Measurements from ENCODE around the gene ARHGAP29. TPM values are rescaled to one million over a fixed set of nuclear protein-coding genes. Genes with fewer than 3 reads are reported as not detected.

ARHGAP29 gene
- polyA plus RNA-seq, 3 donors, result 0.69 to 0.98 (median 0.81) TPM

DNA sequence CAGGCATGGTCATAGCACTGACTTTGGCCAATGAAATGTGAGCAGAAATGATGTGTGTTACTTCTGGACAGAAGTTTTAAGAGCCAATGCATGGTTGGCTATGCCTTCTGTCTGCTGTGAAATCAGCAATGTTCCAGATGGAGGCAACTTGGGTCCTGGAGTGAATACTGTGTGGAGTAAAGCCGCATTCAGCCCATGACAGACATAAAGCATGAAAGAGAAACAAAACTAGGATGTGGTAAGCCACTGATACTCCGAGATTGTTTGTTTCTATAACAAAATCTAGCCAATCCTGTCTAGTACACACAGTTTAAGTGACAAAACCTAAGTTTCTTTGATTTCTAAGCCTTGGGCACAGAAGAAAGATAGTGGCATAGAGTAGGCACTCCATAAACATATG is 47.1 kb upstream of the ARHGAP29 start:
- H3K4me2 ChIP-seq (replicated peaks; ENCODE audit: extremely low read depth, low read length, poor library complexity, severe bottlenecking), result no peak overlapping the region
- no peak for DNase-seq
- H3K9me3 ChIP-seq (replicated peaks in 1 of 2; ENCODE audit: control insufficient read depth in 1 of 2, insufficient read depth in 1 of 2, low read length in 2 of 2), result no peaks in the 10 kb centered on the region
- no peaks in the 10 kb centered on the region for H3K79me2 ChIP-seq (ENCODE audit: insufficient read depth, low read length)
- Mint-ChIP-seq H3K36me3 (peaks cover 0 to 3% of the 10 kb centered on the region in 2 donors), H3K9me3 (peaks cover 0 to 7% (median 0%) of the 10 kb centered on the region in 7 donors), H3K27ac (no peak overlapping the region), H3K4me3 (no peak overlapping the region), H3K4me1 (peaks cover 32% of the 10 kb centered on the region), H3K27me3 (ENCODE audit: low read depth in 3 of 3) (peaks cover 5 to 29% (median 7%) of the 10 kb centered on the region in 3 donors)
- WGBS (ENCODE audit: insufficient coverage), result no CpG with 5 or more reads among the region's 2 CpGs
- H3K27ac ChIP-seq (ENCODE audit: low read depth in 1 of 2, low read length in 2 of 2), result no peak overlapping the region
- no peaks in the 10 kb centered on the region for H4K20me1 ChIP-seq (ENCODE audit: insufficient read depth, low read length)
- H3K4me3 ChIP-seq (replicated peaks in 1 of 3; ENCODE audit: low read depth in 2 of 3, low read length in 3 of 3), result no peak overlapping the region
- H2AFZ ChIP-seq (ENCODE audit: insufficient read depth, low read depth, low read length, poor library complexity, severe bottlenecking), result peak overlapping the region; percentile 36
- intact Hi-C loops (cut with micrococcal nuclease), result no loop called here
- TF ChIP-seq, protein P1, sequence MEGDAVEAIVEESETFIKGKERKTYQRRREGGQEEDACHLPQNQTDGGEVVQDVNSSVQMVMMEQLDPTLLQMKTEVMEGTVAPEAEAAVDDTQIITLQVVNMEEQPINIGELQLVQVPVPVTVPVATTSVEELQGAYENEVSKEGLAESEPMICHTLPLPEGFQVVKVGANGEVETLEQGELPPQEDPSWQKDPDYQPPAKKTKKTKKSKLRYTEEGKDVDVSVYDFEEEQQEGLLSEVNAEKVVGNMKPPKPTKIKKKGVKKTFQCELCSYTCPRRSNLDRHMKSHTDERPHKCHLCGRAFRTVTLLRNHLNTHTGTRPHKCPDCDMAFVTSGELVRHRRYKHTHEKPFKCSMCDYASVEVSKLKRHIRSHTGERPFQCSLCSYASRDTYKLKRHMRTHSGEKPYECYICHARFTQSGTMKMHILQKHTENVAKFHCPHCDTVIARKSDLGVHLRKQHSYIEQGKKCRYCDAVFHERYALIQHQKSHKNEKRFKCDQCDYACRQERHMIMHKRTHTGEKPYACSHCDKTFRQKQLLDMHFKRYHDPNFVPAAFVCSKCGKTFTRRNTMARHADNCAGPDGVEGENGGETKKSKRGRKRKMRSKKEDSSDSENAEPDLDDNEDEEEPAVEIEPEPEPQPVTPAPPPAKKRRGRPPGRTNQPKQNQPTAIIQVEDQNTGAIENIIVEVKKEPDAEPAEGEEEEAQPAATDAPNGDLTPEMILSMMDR (IDR thresholded peaks at IDR 0.05), result no peak
- H3K36me3 ChIP-seq (replicated peaks in 1 of 2; ENCODE audit: control insufficient read depth in 1 of 2, insufficient read depth in 2 of 2, low read length in 2 of 2), result no peaks in the 10 kb centered on the region
- peaks cover 18 to 21% of the 10 kb centered on the region in 2 donors for H3K4me1 ChIP-seq (ENCODE audit: control insufficient read depth in 1 of 2, insufficient read depth in 2 of 2, low read length in 2 of 2)
- H3K9ac ChIP-seq (ENCODE audit: insufficient read depth, low read length, poor library complexity, severe bottlenecking), result no peak overlapping the region
- H3K27me3 ChIP-seq (ENCODE audit: control insufficient read depth in 2 of 2, insufficient read depth in 2 of 2, low read length in 2 of 2), result peaks cover 15 to 17% of the 10 kb centered on the region in 2 donors

DNA sequence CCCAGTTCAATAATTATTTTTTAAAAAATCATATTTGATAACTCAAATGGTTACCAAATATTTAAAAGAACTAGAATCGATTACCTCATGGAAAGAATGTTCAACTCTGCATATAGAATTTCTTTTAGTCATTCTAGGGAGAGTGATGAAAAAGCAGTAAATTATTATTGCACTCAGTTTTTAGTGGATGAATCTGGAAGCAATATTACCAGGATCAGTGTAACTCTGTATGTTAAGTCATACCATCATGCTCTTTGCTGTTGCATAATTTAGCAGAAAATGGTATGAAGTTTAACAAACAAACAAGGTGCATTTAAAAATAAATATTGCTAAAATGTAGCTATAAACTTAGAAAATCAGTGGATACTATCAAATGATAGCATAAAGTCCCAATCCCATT is 46.1 kb upstream of the ARHGAP29 start:
- Mint-ChIP-seq H3K9me3 (peaks cover 0 to 7% (median 0%) of the 10 kb centered on the region in 7 donors), H3K36me3 (peaks cover 0 to 3% of the 10 kb centered on the region in 2 donors), H3K27ac (no peak overlapping the region), H3K27me3 (ENCODE audit: low read depth in 3 of 3) (peaks cover 5 to 23% (median 8%) of the 10 kb centered on the region in 3 donors), H3K4me3 (no peak overlapping the region), H3K4me1 (peaks cover 24% of the 10 kb centered on the region)
- intact Hi-C loops (cut with micrococcal nuclease), result no loop called here
- no peak for DNase-seq
- Histone ChIP-seq H3K9me3 (replicated peaks in 1 of 2; ENCODE audit: control insufficient read depth in 1 of 2, insufficient read depth in 1 of 2, low read length in 2 of 2) (no peaks in the 10 kb centered on the region), H3K27ac (ENCODE audit: low read depth in 1 of 2, low read length in 2 of 2) (no peak overlapping the region), H2AFZ (ENCODE audit: insufficient read depth, low read depth, low read length, poor library complexity, severe bottlenecking) (no peak overlapping the region), H3K4me2 (replicated peaks; ENCODE audit: extremely low read depth, low read length, poor library complexity, severe bottlenecking) (no peak overlapping the region), H3K4me3 (replicated peaks in 1 of 3; ENCODE audit: low read depth in 2 of 3, low read length in 3 of 3) (no peak overlapping the region), H3K79me2 (ENCODE audit: insufficient read depth, low read length) (no peaks in the 10 kb centered on the region), H4K20me1 (ENCODE audit: insufficient read depth, low read length) (no peaks in the 10 kb centered on the region), H3K36me3 (replicated peaks in 1 of 2; ENCODE audit: control insufficient read depth in 1 of 2, insufficient read depth in 2 of 2, low read length in 2 of 2) (no peaks in the 10 kb centered on the region), H3K27me3 (ENCODE audit: control insufficient read depth in 2 of 2, insufficient read depth in 2 of 2, low read length in 2 of 2) (peaks cover 15 to 17% of the 10 kb centered on the region in 2 donors), H3K4me1 (ENCODE audit: control insufficient read depth in 1 of 2, insufficient read depth in 2 of 2, low read length in 2 of 2) (peaks cover 18 to 21% of the 10 kb centered on the region in 2 donors), H3K9ac (ENCODE audit: insufficient read depth, low read length, poor library complexity, severe bottlenecking) (no peak overlapping the region)
- TF ChIP-seq, protein P1 (IDR thresholded peaks at IDR 0.05), result no peak
- no CpG with 5 or more reads among the region's 1 CpG for WGBS (ENCODE audit: insufficient coverage)

All from CD14-positive monocyte (primary cell).